ENCODE results near the gene PLEK. TPM values are rescaled to one million over a fixed set of nuclear protein-coding genes. Genes with fewer than 3 reads are reported as not detected.

The PLEK gene
- total RNA-seq, 1 experiment from 2014 or later = not detected

- DNase-seq (ENCODE audit: low spot score) = no peak
These were observed 50.4 kb downstream of the PLEK start for GRCh38 chr2:68415521-68415920.

DNA sequence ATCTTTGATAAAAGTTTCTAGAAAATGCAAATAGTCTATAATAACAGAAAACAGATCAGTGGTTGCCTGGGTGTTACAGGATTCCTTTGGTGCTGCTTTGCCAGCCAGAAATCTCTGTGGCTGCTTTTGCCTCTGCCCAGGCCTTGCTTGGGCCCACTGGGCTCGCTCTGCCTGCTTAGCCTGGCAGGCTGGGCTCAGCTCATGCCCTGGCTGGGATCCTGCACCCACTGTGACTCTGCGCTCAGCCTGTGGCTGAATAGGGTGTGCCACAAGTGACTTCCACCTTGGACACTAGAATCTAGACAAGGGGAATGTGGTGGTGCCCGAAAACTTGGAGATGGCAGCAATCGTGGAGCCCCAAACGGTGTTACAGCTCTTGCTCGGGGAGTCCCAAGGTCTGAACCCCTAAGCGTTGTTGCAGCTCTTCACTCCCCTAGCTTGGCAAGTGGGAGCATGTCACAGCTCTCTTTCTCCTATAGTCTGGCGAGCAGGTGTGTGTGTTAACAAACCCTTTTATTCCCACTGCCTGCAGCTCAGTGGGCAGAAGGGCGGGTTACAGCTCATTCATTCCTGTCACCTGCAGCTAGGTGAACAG lies 51.1 kb downstream of the PLEK start:
- DNase-seq (ENCODE audit: low spot score) = no peak

- DNase-seq (ENCODE audit: low spot score) = no peak
These were observed 52.8 kb downstream of the PLEK start for GRCh38 chr2:68417926-68418325.

DNA sequence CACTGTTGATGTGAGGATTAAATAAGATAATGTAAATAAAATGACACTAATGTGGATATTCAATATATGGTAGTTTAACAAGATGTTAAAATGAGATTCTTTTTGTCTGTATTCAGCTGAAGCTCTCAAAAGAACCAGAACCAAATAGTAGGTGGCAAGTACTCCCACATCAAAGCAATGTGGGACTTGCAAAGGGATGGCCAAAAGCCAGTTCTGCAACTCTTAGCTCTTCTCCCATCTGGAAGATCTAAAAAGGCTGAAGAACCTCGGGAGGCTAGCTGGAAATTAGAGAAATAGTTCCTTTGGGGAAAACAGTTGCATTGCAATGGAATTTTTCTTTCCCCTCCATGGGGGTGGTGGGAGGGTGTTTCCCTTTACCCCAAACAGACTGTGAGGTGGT lies 53.3 kb downstream of the PLEK start:
- no peak for DNase-seq (ENCODE audit: low spot score)

- no peak for DNase-seq (ENCODE audit: low spot score)
These were observed 53.8 kb downstream of the PLEK start for GRCh38 chr2:68418855-68419254.

DNA sequence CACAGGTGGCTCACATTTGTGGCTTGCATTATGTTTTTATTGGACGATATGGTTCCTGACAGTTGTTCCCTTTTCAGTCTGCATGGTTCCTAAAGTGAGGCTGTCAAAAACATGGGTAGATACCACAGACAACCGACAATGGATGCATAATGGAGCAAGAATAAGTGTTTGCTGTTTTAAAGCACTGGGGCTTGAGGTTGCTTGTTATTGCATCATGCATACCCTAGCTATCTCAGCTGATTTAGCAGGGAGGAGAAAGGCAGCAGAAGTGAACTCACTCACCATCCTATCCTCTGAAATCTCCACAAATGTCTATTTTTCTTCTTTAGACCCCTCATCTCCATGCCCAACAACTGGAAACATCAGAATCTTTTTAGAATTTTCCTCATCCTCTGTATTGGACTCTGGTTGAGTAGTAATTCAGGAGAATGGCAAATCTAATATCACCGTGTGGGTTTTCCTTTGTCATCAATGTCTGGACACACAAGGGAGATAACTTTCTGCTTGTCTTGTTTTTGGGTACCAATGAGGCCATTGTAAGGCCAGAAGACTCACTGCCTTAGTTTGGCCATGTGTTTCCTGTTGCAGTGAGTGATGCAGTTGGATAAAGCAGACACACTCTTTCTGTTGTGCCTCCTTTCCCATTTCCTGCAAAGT lies 55.3 kb downstream of the PLEK start:
- DNase-seq (ENCODE audit: low spot score) = no peak

GRCh38 chr2:68423966-68424650 lies 59.0 kb downstream of the PLEK start:
- no peak for DNase-seq (ENCODE audit: low spot score)

DNA sequence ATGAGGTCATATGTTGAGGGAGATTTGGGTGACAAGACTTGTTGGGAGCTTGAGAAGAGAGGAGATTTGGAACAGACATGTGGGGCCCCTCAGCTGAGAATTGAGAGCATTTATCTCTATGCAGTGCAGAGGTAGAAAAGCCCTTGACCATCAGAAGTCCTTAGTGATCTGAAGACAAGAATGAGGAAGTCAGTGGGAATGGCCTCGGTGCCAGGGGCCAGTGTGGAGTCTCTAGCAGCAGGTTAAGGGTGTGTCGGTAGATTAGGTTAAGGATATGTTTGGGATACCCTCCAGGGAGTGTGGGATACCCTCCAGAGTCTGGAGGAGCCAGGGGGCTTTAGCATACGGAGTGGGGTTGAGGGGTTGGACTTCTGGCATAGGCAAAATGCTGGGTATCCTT lies 60.4 kb downstream of the PLEK start:
- no peak for DNase-seq (ENCODE audit: low spot score)

- no peak for DNase-seq (ENCODE audit: low spot score)
These were observed 61.4 kb downstream of the PLEK start for GRCh38 chr2:68426446-68426845.

GRCh38 chr2:68426848-68427579 lies 61.9 kb downstream of the PLEK start:
- peak; percentile 35 for DNase-seq (ENCODE audit: low spot score)

- no peak for DNase-seq (ENCODE audit: low spot score)
These were observed 63.0 kb downstream of the PLEK start for GRCh38 chr2:68428126-68428525.

GRCh38 chr2:68428746-68429145 lies 63.7 kb downstream of the PLEK start:
- DNase-seq (ENCODE audit: low spot score) = no peak

DNA sequence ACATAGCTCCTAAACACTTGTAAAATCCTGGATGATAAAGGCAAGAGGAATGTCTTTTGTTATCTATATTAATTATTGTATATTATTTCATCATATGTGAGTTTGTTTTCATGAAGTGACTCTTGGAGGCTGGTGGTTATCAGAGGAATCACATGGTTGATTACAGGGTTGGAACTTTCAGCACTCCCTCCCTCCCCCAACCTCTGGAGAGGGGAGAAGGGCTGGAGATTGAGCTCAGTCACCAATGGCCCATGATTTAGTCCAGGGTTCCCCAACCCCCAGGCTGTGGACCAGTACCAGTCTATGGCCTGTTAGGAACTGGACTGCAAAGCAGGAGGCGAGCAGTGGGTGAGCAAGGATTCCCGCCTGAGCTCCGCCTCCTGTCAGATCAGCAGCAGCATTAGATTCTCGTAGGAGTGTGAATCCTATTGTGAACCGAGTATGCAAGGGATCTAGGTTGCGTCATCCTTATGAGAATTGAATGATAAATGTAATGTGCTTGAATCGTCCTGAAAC lies 64.3 kb downstream of the PLEK start:
- DNase-seq (ENCODE audit: low spot score) = no peak

- no peak for DNase-seq (ENCODE audit: low spot score)
These were observed 66.4 kb downstream of the PLEK start for GRCh38 chr2:68431316-68431972.

DNA sequence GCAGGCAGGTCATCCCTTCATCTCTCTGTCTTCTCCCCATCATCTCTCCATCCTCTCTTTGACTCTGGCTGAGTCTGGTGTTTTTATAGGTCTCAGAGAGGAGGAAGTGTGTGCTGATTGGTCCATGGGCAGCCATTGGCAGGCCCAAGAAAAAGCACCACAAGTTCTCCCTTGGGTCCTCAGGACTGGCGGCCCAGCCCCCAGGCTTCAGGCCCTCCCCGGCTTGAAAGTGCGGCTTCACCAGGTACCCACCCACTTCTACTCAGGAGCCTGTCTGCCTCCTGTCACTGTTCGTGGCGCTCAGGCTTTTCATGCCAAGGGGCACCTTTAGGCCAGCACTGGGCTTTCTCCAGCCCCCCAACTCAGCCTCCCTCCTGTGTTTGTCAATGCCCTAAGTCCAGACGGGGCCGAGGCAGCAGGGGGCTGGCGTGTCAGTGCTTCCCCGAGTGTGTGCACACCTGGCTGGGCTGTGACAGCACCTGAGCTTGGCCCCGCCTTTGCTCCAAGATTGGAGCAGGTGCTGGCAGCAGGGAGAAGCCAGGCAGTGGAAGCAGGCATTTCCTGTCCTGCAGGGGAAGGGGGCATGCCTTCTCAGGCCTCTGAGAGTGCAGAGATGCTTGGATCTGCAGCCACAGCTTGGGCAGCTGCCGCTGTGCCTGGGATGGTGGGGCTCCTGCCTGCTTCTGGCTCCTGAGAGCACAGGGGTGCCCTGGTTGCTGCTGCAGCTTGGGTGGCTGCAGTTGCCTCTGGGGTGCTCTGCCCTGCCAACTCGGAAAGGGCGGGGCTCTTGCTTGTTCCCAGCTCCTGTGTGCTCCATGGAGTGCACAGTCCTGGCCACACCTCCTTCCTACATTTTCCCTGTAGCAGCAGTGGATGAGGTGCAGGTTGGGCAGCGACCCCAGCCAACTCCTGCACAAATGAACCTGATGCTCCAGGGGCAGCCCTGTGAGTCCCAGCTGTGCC lies 67.9 kb downstream of the PLEK start:
- DNase-seq (ENCODE audit: low spot score) = no peak

GRCh38 chr2:68434981-68435380 lies 69.9 kb downstream of the PLEK start:
- DNase-seq (ENCODE audit: low spot score) = no peak

DNA sequence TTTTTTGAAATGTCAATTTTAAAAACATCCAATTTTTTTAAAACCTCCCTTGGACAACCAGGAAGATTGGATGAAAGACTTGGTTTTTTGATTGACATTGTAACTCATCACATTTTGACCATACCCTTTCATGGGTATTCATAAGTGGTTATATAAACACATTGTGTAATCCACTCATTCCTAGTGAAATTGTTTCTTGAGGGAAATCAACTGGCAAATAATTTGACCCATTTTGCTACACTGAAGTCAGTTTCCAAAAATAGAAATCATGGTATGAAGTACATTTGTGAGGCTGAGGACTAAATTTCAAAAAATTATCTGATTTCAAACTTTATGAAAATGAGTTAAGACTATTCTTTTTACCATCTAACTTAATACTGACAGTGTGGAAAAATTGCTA lies 70.5 kb downstream of the PLEK start:
- no peak for DNase-seq (ENCODE audit: low spot score)

GRCh38 chr2:68436270-68436669 lies 71.2 kb downstream of the PLEK start:
- no peak for DNase-seq (ENCODE audit: low spot score)

DNA sequence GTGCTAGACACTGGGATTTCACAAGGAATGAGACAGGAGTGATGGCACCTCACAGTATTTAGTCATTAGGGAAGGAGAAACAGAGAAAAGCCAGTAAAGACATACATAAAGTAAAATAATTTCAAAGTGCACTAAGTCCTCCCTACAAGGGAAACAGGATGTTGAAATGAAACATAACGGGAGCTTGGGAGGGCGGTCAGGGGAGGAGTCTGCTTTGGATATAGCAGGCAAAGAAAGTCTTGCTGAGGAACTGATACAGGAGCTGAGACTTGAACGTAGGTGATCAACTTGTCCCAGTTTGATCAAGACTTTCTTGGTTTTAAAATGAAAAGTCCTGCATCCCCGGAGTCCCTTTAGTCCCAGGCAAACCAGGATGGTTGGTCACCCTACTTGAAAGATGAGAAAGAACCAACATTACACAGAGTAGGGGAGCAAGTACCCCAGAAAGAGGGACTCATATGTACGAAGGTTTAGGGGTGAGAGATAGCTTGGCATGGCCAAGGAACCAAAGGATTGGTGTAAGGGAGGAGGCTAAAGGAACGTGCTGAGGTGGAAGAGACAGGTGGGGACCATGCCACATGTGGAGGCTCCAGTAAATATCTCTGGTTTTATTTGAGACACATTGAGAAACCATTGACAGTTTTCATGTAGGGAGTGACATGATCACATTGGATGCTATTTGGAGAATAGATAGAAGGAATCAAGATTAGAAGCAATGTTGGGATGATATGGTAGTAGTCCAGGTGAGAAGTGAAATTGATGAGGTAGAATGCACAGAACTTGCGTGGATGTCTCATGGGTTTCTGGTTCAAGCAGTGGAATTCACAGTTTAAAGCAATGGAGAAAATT lies 73.6 kb downstream of the PLEK start:
- DNase-seq (ENCODE audit: low spot score) = no peak
